ENCODE data around the gene RGS10. TPM values are rescaled to one million over a fixed set of nuclear protein-coding genes. Genes with fewer than 3 reads are reported as not detected.

The RGS10 gene
- total RNA-seq, 1 donor from 2014 or later = 39.7 TPM

GRCh38 chr10:119550827-119551226, 8.3 kb upstream of the RGS10 start:
- Histone ChIP-seq H3K4me1 (ENCODE audit: control insufficient read depth in 3 of 3, insufficient read depth in 3 of 3, low read length in 3 of 3) (no peaks in the 10 kb centered on the region), H3K27me3 (ENCODE audit: control insufficient read depth in 3 of 3, insufficient read depth in 3 of 3, low read length in 3 of 3) (peaks cover 0 to 8% (median 4%) of the 10 kb centered on the region in 3 donors), H3K27ac (ENCODE audit: low read depth, low read length) (no peak overlapping the region), H3K9me3 (ENCODE audit: control insufficient read depth in 3 of 3, low read length in 3 of 3) (no peaks in the 10 kb centered on the region), H3K9ac (ENCODE audit: low read depth in 1 of 3, low read length in 3 of 3) (no peak overlapping the region), H3K36me3 (ENCODE audit: control insufficient read depth in 3 of 3, insufficient read depth in 3 of 3, low read length in 3 of 3) (no peaks in the 10 kb centered on the region), H3K4me3 (ENCODE audit: low read length in 3 of 3) (no peak overlapping the region)

DNA sequence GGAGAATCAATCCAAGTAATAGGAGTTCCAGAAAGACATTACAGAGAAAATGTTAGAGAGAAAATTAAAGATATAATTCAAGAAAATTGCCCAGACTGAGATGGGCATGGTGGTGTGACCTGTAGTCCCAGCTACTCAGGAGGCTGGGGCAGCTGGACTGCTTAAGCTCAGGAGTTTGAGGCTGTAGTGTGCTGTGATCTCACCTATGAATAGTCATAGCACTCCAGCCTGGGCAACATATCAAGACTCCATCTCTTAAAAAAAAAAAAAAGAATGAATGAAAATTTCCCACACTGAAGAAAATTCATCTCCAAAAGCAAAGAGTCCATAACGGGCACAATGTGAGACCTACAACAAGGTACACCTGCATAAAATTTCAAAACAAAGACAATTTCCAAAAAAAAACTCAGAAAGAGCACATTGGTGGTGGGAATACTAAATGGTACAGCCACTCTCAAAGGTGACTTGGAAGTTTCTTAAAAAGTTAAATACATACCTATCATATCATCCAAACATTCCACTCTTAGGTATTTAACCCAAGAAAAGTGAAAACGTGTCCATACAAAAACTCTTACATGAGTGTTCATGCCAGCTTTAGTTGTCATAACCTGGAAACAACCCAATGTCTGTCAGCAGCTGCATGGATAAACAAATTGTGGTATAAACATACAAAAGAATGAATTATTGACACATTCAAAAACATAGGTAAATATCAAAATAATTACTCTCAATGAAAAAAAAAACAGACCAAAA, 6.9 kb upstream of the RGS10 start:
- no peak overlapping the region for H3K4me3 ChIP-seq (ENCODE audit: low read length in 3 of 3)
- H3K27me3 ChIP-seq (ENCODE audit: control insufficient read depth in 3 of 3, insufficient read depth in 3 of 3, low read length in 3 of 3) = peaks cover 0 to 8% (median 4%) of the 10 kb centered on the region in 3 donors
- H3K36me3 ChIP-seq (ENCODE audit: control insufficient read depth in 3 of 3, insufficient read depth in 3 of 3, low read length in 3 of 3) = no peaks in the 10 kb centered on the region
- H3K27ac ChIP-seq (ENCODE audit: low read depth, low read length) = no peak overlapping the region
- no peaks in the 10 kb centered on the region for H3K9me3 ChIP-seq (ENCODE audit: control insufficient read depth in 3 of 3, low read length in 3 of 3)
- H3K9ac ChIP-seq (ENCODE audit: low read depth in 1 of 3, low read length in 3 of 3) = no peak overlapping the region
- no peaks in the 10 kb centered on the region for H3K4me1 ChIP-seq (ENCODE audit: control insufficient read depth in 3 of 3, insufficient read depth in 3 of 3, low read length in 3 of 3)

DNA sequence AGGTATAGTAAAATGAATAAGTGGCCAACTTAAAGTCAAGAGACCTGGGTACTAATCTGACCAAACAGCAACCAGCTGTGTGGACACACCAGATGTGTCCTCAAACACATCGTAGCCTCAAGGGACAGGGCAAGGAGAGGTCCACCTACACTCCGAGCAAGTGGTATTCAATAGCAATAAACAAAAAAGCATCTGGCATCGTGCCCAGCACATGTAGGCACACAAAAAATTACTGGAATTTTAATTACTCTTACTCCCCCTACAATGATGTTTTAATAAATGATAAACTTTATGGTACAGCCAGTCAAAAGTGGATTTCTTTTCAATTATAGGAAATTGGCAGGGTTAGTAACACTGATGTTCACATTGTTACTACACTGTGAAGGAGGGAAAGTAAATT, 3.5 kb upstream of the RGS10 start:
- no peak overlapping the region for H3K27ac ChIP-seq (ENCODE audit: low read depth, low read length)
- no peak overlapping the region for H3K9ac ChIP-seq (ENCODE audit: low read depth in 1 of 3, low read length in 3 of 3)
- no peaks in the 10 kb centered on the region for H3K36me3 ChIP-seq (ENCODE audit: control insufficient read depth in 3 of 3, insufficient read depth in 3 of 3, low read length in 3 of 3)
- H3K4me3 ChIP-seq (ENCODE audit: low read length in 3 of 3) = no peak overlapping the region
- H3K27me3 ChIP-seq (ENCODE audit: control insufficient read depth in 3 of 3, insufficient read depth in 3 of 3, low read length in 3 of 3) = peaks cover 0 to 12% (median 8%) of the 10 kb centered on the region in 3 donors
- peaks cover 3 to 8% (median 7%) of the 10 kb centered on the region in 3 donors for H3K4me1 ChIP-seq (ENCODE audit: control insufficient read depth in 3 of 3, insufficient read depth in 3 of 3, low read length in 3 of 3)
- no peaks in the 10 kb centered on the region for H3K9me3 ChIP-seq (ENCODE audit: control insufficient read depth in 3 of 3, low read length in 3 of 3)

DNA sequence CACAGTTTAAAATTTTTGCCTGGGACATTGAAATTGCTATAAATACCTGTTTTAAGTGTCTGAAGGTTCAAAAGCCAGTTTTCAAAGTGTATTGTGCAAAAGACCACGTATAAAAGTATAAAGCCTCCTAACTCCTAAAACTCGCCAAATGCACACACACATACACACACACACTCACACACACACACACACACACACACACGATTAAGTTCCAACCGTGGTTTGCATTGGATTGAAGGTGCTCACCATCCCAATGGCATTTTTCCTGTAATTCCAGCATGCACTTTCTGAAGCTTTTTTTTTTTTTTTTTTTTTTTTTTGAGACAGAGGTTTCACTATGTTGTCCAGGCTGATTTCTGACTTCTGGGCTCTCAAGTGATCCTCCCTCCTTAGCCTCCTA, 2.8 kb upstream of the RGS10 start:
- H3K36me3 ChIP-seq (ENCODE audit: control insufficient read depth in 3 of 3, insufficient read depth in 3 of 3, low read length in 3 of 3) = no peaks in the 10 kb centered on the region
- no peak overlapping the region for H3K27ac ChIP-seq (ENCODE audit: low read depth, low read length)
- no peak overlapping the region for H3K4me3 ChIP-seq (ENCODE audit: low read length in 3 of 3)
- H3K9me3 ChIP-seq (ENCODE audit: control insufficient read depth in 3 of 3, low read length in 3 of 3) = no peaks in the 10 kb centered on the region
- no peak overlapping the region for H3K9ac ChIP-seq (ENCODE audit: low read depth in 1 of 3, low read length in 3 of 3)
- peaks cover 0 to 12% (median 8%) of the 10 kb centered on the region in 3 donors for H3K27me3 ChIP-seq (ENCODE audit: control insufficient read depth in 3 of 3, insufficient read depth in 3 of 3, low read length in 3 of 3)
- peaks cover 4 to 15% (median 7%) of the 10 kb centered on the region in 3 donors for H3K4me1 ChIP-seq (ENCODE audit: control insufficient read depth in 3 of 3, insufficient read depth in 3 of 3, low read length in 3 of 3)

DNA sequence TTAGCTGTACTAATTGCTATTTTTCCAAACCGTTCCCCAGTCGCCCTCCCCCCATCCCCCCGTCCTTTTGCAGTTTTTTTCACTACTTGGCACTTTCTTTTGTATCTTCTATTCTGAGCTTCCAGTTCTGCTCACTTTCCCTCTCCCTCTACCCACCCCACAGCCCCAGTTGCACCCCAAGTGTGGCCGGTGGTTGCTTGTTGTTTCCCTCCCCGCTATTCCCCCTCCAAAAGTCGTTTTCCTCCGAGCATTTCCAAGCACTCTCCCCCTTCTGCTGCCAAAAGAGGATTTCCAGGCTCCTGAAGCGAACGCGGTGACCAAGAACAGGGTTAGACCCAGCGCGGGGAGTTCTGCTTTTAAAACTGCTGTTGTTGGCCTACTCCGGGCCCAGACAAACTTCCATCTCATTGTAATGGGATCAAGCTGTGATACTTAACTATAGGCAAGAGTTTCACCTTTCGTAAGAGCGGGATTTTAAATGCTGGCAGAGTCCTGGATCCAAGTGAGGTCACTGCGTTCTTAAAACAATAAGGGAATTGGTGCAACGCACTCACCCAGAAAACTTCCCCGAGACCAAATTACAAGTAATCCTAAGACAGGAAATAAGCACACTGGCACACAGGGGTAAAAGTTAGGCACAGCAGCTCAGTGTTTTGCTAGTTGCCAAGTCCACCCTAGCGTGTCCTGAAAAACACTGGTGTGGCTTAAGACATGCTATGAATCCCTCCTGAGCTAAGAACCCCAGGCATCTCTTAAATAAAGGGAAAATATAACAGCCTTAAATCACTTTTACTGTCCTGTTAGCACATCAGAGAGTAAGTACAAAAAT, 1.5 kb upstream of the RGS10 start:
- Histone ChIP-seq H3K27me3 (ENCODE audit: control insufficient read depth in 3 of 3, insufficient read depth in 3 of 3, low read length in 3 of 3) (peaks cover 0 to 12% (median 8%) of the 10 kb centered on the region in 3 donors), H3K9ac (ENCODE audit: low read depth in 1 of 3, low read length in 3 of 3) (no peak overlapping the region), H3K27ac (ENCODE audit: low read depth, low read length) (no peak overlapping the region), H3K9me3 (ENCODE audit: control insufficient read depth in 3 of 3, low read length in 3 of 3) (no peaks in the 10 kb centered on the region), H3K4me3 (ENCODE audit: low read length in 3 of 3) (no peak overlapping the region), H3K36me3 (ENCODE audit: control insufficient read depth in 3 of 3, insufficient read depth in 3 of 3, low read length in 3 of 3) (no peaks in the 10 kb centered on the region), H3K4me1 (ENCODE audit: control insufficient read depth in 3 of 3, insufficient read depth in 3 of 3, low read length in 3 of 3) (peaks cover 6 to 17% (median 7%) of the 10 kb centered on the region in 3 donors)

GRCh38 chr10:119542988-119543813, 682 bp upstream of the RGS10 start:
- Histone ChIP-seq H3K9ac (ENCODE audit: low read depth in 1 of 3, low read length in 3 of 3) (peak overlapping the region in 2 of 3 donors; percentile 45 to 60), H3K27ac (ENCODE audit: low read depth, low read length) (no peak overlapping the region), H3K27me3 (ENCODE audit: control insufficient read depth in 3 of 3, insufficient read depth in 3 of 3, low read length in 3 of 3) (peaks cover 0 to 8% (median 5%) of the 10 kb centered on the region in 3 donors)

GRCh38 chr10:119541459-119542356, 811 bp downstream of the RGS10 start:
- peaks cover 0 to 8% (median 0%) of the 10 kb centered on the region in 3 donors for H3K27me3 ChIP-seq (ENCODE audit: control insufficient read depth in 3 of 3, insufficient read depth in 3 of 3, low read length in 3 of 3)
- H3K4me1 ChIP-seq (ENCODE audit: control insufficient read depth in 3 of 3, insufficient read depth in 3 of 3, low read length in 3 of 3) = peaks cover 6 to 21% (median 8%) of the 10 kb centered on the region in 3 donors
- no peaks in the 10 kb centered on the region for H3K36me3 ChIP-seq (ENCODE audit: control insufficient read depth in 3 of 3, insufficient read depth in 3 of 3, low read length in 3 of 3)
- H3K4me3 ChIP-seq (ENCODE audit: low read length in 3 of 3) = peak overlapping the region; percentile 63 to 72 (median 65)
- no peaks in the 10 kb centered on the region for H3K9me3 ChIP-seq (ENCODE audit: control insufficient read depth in 3 of 3, low read length in 3 of 3)
- no peak overlapping the region for H3K27ac ChIP-seq (ENCODE audit: low read depth, low read length)
- H3K9ac ChIP-seq (ENCODE audit: low read depth in 1 of 3, low read length in 3 of 3) = peak overlapping the region in 2 of 3 donors; percentile 40 to 59

More at GRCh38 chr10:119542988-119543813, 682 bp upstream of the RGS10 start:
- Histone ChIP-seq H3K4me3 (ENCODE audit: low read length in 3 of 3) (peak overlapping the region; percentile 65 to 72 (median 68)), H3K9me3 (ENCODE audit: control insufficient read depth in 3 of 3, low read length in 3 of 3) (no peaks in the 10 kb centered on the region), H3K4me1 (ENCODE audit: control insufficient read depth in 3 of 3, insufficient read depth in 3 of 3, low read length in 3 of 3) (peaks cover 6 to 20% (median 7%) of the 10 kb centered on the region in 3 donors), H3K36me3 (ENCODE audit: control insufficient read depth in 3 of 3, insufficient read depth in 3 of 3, low read length in 3 of 3) (no peaks in the 10 kb centered on the region)

DNA sequence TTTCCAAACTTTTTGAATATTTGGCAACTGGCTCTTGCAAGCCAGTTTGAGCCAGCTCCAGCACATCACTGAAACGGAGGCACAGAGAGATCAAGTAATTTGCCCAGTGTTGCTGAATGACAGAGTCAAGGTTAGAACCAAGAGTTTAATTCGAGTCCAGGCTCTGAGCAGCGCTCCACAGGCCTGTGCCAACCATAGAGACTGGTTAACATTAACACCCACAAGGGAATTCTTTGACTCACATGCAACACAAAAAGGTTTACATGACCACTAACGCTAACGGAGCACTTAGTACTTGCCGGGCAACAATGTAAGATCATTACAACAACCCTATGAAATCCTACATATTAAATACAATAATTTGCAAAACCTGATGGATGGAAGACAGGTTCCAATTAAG, 1.5 kb downstream of the RGS10 start:
- Histone ChIP-seq H3K27ac (ENCODE audit: low read depth, low read length) (no peak overlapping the region), H3K36me3 (ENCODE audit: control insufficient read depth in 3 of 3, insufficient read depth in 3 of 3, low read length in 3 of 3) (no peaks in the 10 kb centered on the region), H3K27me3 (ENCODE audit: control insufficient read depth in 3 of 3, insufficient read depth in 3 of 3, low read length in 3 of 3) (peaks cover 0 to 8% (median 0%) of the 10 kb centered on the region in 3 donors), H3K4me1 (ENCODE audit: control insufficient read depth in 3 of 3, insufficient read depth in 3 of 3, low read length in 3 of 3) (peaks cover 10 to 27% (median 15%) of the 10 kb centered on the region in 3 donors), H3K9ac (ENCODE audit: low read depth in 1 of 3, low read length in 3 of 3) (no peak overlapping the region), H3K9me3 (ENCODE audit: control insufficient read depth in 3 of 3, low read length in 3 of 3) (no peaks in the 10 kb centered on the region), H3K4me3 (ENCODE audit: low read length in 3 of 3) (peak overlapping the region in 2 of 3 donors; percentile 63 to 72)

DNA sequence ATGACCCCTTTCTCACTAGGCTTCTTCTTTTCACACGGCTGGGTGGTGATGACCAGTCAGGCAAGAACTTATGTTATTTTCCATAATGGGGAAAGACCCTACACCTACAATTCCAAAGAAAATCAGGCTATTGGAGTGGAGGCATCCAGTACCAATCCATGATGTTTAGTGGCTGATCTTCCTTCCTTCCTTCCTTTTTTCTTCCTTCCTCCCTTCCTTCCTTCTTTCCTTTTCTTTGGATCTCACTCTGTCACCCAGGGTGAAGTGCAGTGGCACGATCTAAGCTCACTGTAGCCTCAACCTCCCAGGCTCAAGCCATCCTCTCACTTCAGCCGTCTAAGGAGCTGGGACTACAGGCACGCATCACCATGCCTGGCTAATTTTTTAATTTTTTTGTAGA, 2.5 kb downstream of the RGS10 start:
- Histone ChIP-seq H3K27ac (ENCODE audit: low read depth, low read length) (no peak overlapping the region), H3K27me3 (ENCODE audit: control insufficient read depth in 3 of 3, insufficient read depth in 3 of 3, low read length in 3 of 3) (peaks cover 0 to 8% (median 0%) of the 10 kb centered on the region in 3 donors), H3K9ac (ENCODE audit: low read depth in 1 of 3, low read length in 3 of 3) (no peak overlapping the region), H3K4me3 (ENCODE audit: low read length in 3 of 3) (no peak overlapping the region), H3K36me3 (ENCODE audit: control insufficient read depth in 3 of 3, insufficient read depth in 3 of 3, low read length in 3 of 3) (no peaks in the 10 kb centered on the region), H3K9me3 (ENCODE audit: control insufficient read depth in 3 of 3, low read length in 3 of 3) (no peaks in the 10 kb centered on the region), H3K4me1 (ENCODE audit: control insufficient read depth in 3 of 3, insufficient read depth in 3 of 3, low read length in 3 of 3) (peaks cover 14 to 32% (median 16%) of the 10 kb centered on the region in 3 donors)

All from skeletal muscle tissue (tissue), 4 donors.